Measurements from ENCODE around the gene EFCC1.
"Not testable (repeated sequence)": the region's sequence is repeated elsewhere in the genome, so short reads cannot be mapped to it uniquely, and the experiment has no call there.

EFCC1 gene

GRCh38 chr3:129085165-129085715, 84.1 kb downstream of the EFCC1 start:
- no peak for DNase-seq

GRCh38 chr3:129085818-129086217, 84.7 kb downstream of the EFCC1 start:
- no peak for DNase-seq

- DNase-seq = no peak
Observed at GRCh38 chr3:129087138-129087702, 86.1 kb downstream of the EFCC1 start.

GRCh38 chr3:129087904-129088303, 86.8 kb downstream of the EFCC1 start:
- not testable (repeated sequence) for DNase-seq

GRCh38 chr3:129088312-129088711, 87.2 kb downstream of the EFCC1 start:
- DNase-seq = not testable (repeated sequence)
